Activated gamma-delta T cell treated with anti-CD3 and anti-CD28 coated beads, Interleukin-2, amount 50 U/mL, for 16 hours (primary cell): ENCODE results near the gene MR1.
"Not testable (repeated sequence)": the region's sequence is repeated elsewhere in the genome, so short reads cannot be mapped to it uniquely, and the experiment has no call there.

Experiments
- DNase-seq: peaks from one replicate; pipeline ENCODE4 v3.0.0-alpha.2; 2020; ENCODE audit warnings: low read depth

The MR1 gene

DNA sequence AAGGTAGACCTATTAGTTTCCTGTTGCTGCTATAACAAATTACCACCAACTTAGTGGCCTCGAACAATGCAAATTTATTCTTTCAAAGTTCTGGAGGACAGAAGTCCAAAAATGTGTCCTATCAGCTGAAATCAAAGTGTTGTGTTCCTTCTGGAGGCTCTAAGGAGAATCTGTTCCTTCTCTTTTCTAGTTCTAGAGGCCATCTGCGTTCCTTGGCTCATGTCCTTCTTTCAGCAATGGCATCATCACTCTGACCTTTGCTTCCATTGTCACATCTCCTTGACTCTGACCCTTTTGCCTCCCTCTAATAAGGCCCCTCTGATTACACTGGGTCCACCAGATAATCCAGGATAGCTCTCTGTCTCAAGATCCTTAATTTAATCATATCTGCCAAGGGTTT, 1.2 kb upstream of the MR1 start:
- DNase-seq = no peak

DNA sequence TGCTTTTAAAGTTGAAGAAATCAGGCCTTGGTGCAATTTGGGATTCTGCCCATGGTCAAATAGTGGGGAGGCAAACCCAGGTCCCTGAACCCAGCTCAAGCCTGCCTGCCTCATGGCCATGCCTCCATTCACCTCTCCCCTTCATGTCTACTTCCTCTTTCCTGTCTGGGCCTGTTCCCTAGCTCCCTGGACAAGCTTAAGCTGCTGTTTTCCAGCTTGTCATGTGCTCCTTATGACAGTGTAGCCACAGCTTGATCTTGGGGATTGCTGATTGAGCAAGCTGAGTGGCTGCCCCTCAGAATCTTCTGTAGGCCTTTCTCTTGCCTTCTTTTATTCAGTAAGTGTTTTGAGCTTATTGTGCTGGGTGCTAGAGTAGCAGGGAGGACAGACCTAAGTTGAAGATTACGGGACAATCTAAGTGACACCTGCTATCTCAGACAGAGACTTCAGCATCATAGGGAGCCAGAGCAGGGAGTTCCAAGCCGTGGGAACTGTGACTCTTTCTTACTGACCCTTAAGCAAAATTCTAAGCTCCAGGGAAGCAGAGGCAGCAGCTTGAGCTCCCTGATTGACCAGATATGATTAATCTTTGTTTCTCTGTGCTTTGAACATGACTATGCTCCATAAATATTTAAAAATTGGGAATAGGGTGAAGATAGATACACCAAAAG, 520 bp upstream of the MR1 start:
- DNase-seq = no peak

DNA sequence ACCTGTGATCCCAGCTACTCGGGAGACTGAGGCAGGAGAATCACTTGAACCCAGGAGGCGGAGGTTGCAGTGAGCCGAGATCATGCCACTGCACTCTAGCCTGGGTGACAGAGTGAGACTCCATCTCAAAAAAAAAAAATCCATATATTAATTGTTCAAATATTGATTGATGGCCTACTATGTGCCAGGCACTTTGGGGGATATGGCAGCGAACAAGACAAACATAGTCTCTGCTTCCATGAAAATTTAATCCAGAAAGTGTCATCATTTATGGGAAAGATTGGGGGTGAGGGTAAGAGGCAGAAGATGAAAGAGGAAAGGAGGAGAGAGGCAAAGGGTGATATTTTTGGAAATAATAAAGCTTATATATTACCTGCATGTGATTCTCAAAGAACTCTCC, 1.4 kb downstream of the MR1 start:
- DNase-seq = not testable (repeated sequence)

DNA sequence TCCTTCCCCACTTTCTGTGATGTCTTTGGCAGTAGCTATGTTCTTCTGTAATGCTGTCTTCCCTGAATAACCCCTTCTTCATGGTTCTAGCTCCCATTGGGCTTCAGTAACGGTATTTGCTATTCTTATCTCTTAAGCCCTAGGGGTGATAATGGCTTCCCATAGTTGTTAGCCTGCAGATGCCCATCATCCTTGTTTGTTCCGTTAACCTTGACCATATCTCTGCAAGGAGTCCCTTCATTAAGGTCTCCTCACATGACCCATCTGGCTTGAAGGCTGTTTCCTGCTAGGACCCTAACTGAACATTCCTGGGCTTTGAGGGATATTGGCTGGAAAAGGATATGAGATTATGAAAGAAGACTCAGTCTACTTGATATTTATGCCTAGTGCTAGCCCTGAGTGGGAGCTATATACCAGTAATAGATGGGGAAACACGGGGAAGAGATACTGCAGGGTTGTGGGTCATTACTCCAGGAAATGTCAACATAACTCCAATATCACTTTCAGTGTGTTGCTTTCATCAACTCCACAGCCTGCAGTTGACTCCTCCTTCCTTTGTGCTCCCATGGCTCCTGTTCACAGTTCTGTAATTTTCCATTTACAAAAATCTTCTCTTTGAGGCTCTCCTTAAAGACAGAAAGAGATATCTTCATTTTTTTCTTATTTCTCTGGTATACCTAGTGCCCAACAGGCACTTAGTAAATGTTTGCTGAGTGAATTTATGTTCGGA, 2.5 kb downstream of the MR1 start:
- no peak for DNase-seq

DNA sequence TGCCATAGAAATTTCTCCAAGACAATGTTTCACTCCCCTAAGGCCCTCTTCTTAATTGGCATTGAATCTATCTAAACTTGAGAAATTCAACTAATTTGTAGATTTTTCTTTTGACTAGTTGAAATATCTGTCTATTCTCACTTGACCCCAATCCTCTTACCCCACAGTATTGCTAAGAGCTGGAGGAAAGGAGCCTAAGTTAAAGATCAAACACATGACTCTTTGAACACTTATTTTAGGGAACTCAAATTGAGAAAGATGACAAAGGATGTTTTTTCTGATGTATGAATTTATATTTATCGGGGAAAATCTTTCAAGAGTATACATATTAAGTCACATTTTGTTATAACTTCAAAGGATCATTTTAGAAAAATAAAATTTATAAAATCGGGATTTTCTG, 3.6 kb downstream of the MR1 start:
- DNase-seq = no peak

DNA sequence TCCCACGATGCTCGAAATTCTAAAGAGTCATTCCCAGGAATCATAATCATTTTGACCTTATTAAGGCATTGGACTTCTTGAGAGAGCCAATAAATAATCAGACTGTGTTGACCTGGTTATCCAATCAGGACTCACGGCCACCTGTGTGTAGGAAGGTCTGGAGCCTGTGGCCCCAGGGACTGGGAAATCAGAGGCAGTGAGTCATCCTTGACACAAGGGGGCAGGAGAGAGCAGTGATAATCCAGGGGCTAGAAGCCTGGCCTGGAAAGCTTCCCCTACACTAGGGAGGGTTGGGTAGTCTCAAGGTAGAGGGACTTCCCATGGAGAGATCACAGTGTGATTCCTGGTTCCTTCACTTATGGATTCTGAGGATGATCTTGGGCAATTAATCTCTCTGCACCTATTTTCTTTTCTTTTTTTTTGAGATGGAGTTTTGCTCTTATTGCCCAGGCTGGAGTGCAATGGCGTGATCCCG, 4.7 kb downstream of the MR1 start:
- DNase-seq = peak; percentile 50

DNA sequence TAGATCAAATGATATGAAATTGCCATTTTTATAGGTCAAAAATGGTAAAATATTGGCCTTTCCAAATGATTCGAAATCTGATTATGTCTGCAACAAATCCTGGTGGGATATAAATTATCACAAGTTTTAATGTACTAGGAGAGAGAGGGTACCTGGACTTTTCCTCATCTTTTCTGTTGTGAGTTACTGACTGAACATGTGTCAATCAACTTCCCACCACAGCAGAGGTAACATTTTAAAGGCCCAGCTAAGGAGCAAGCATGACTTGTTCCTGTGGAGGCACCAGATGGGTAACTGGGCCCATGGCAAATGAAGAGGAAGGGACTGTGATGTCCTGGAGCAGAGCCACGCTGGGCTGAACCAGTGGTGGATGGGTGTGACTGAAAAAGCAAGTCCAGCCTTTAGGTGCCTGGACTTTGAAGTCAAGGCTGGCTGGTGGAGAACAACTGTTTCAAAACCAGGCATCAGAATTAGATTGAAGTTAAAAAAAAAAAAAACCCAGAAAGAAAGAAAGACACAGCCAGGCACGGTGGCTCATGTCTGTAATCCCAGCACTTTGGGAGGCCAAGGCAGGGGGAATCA, 6.6 kb downstream of the MR1 start:
- DNase-seq = no peak

DNA sequence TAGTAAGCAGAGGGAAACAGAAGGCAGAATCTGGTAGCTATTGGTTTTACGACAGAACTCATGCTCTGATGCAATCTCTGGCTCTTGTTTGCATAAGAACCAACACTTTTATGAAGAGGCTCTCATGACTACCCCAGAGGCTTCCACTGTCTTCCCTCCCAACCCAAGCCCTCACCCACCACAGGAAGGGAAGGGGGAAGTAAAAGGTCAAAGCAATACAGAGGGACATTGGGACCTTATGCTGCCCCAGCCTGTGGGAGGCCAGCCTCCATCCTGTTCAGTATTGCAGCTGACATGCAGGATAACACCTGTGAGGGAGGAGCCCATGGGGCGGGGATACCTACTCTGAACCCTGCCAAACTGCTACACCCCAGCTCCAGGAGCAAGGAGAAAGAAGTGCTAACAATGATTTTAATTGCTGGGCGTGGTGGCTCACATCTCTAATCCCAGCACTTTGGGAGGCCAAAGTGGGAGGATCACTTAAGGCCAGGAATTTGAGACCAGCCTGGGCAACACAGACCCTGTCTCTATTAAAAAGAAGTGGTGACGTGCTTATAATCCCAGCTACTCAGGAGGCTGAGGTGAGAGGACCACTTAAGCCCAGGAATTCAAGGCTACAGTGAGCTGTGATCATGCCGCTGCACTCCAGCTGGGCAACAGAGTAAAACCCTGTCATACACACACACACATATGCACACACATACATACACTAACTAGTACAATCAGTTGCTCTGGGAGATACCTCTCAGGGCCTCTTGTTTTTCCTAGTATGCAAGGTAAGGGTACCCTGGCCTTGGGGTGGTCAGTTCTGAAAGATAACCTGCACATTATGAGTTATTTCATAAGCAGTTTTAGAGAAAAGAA, 9.5 kb downstream of the MR1 start:
- no peak for DNase-seq

DNA sequence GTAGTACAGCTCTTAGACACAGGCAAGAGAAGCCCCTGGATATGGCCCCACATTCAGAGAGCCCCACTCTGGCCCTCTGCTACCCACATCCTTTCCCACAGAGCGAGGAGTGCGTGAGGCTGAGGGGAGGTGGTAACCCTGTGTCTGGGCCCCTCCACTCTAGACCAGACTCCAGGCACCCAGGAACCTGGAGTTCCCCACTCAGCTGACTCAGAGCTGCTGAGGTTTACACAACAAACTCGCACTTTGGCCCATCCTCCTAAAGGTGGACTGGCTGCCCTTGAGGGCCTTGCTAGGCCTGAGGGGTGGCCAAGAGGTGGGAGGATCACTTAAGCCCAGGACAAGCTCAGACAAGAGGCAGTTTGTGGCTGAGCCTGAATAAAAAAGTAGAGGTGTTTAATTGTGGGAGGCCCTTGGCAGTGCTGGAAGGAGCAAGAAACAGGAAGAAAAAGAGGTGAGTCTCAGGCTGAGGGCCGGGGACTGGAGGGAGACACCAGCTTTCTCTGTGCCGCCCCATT, 10.7 kb downstream of the MR1 start:
- peak; percentile 46 for DNase-seq

DNA sequence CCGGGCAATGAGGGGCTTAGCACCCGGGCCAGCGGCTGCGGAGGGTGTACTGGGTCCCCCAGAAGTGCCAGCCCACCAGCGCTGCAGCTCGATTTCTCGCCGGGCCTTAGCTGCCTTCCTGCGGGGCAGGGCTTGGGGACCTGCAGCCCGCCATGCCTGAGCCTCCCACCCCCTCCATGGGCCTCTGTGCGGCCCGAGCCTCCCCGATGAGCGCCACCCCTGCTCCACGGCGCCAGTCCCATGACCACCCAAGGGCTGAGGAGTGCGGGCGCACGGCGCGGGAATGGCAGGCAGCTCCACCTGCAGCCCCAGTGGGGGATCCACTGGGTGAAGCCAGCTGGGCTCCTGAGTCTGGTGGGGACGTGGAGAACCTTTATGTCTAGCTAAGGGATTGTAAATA, 12.2 kb downstream of the MR1 start:
- DNase-seq = not testable (repeated sequence)

DNA sequence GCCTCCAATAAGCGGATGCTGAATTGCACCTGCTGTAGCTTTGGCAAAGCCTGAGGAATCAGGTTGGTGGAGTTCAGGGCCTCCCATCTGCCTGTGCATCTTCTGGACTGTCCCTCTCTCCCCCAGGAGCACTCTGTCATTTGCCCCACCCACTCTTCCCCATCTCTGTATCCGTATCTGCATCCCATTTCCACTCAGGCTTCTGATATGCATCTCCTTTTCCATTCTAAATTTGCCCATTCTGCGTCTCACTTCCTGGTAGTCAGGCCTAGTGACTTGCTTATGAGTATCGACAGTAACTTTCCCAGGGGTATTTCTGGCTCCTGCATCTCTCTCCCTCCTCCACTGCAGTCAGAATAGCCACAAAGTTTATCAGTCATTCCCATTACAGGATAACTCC, 15.6 kb downstream of the MR1 start:
- DNase-seq = no peak

DNA sequence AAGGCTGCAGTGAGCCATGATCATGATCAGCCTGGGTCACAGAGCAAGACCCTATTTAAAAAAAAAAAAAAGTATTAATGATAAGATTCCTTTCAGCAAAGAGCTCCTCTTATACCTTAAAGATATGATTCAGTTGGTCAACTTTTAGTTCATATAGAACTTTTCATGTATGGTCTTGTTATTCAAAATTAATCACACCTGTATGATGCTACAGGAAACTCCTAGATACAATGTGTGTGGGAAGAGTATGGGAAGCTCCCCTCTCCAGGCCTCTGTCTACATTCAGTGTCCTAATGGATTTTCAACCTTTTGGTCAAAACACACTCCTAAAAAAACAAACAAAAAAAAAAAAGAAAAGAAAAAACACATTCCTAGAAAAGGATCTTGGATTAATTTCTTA, 17.1 kb downstream of the MR1 start:
- no peak for DNase-seq

DNA sequence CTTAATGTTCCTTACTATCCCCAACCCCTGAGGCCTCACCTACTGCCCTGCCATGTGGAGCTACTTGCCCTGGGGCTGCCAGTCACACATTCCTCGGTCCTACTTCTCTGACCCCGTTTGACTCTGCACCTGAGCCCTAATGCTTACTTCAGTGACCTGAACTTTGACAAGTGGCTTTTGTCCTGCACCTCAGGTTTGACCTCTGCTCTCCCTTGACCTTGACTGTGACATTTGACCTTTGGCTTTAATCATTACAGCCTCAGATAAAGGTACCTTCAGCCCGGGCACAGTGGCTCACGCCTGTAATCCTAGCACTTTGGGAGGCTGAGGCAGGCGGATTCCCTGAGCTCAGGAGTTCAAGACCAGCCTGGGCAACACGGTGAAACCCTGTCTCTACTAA, 22.8 kb downstream of the MR1 start:
- DNase-seq = no peak

DNA sequence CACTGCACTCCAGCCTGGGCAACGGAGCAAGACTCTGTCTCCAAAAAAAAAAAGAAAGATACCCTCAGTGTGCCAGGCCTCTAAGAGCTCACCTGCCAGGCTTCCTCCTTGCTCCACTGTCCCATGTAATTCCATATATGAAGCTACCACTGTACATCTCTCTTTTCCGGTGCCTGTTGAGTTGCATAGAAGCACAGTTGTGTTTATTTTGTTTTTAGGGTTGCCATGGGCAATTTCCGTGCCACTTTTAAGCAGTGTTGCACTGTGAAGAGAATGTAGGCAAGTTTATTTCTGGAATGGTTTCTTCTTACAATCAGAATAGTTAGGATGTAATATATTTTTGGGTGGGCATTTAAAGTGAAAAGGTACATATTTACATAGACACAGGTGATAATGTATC, 23.3 kb downstream of the MR1 start:
- DNase-seq = no peak

DNA sequence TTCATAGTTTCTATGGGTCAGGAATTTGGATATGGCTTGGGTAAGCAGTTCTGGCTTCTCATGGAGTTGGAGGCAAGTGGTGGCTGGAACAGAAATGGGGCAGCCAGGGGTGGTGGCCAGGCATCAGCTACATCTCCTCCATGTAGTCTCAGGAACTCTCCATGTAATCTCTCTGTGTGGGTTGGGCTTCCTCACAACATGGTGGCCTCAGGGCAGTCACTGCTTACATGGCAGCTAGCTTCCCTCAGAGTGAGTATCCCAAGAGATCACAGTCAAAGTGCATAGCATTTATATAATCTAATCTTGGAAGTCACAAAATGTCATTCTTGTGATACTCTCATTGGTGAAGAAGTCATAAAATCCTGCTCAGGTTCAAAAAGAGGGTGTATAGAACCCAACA, 25.7 kb downstream of the MR1 start:
- no peak for DNase-seq

DNA sequence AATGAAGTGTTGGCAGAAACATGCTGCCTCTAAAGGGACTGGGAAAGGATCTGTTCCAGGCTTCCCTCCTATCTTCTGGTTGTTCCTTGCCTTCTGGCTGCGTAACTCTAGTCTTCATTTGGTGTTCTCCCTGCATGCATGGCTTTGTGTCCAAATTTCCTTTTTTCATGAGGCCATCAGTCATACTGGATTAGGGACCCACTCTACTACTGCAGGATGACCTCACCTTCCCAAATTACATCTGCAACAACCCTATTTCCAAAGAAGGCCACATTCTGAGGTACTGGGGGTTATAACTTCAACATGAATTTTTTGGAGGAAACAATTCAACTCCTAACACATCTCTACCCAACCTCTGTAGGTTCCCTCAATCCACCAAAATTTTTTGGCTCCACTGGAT, 26.3 kb downstream of the MR1 start:
- no peak for DNase-seq

DNA sequence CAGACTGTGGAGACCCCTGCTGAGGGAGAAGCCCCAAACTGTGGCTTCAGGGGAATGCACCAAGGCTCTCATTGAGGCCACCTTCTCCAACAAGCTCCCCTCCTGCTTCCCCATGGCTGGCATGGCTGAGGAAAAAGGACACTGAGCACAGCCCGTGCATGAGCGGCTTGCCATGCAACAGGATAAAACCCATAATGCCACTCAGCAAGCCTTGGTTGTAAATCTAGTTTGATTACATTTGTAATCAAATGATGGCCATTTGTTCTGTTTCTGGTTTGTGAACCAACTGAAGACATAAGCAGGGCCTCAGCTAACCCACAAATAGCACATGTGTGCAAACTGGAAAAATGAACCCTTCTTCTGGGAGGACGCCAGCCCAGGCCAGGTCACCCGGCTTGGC, 27.2 kb downstream of the MR1 start:
- not testable (repeated sequence) for DNase-seq

DNA sequence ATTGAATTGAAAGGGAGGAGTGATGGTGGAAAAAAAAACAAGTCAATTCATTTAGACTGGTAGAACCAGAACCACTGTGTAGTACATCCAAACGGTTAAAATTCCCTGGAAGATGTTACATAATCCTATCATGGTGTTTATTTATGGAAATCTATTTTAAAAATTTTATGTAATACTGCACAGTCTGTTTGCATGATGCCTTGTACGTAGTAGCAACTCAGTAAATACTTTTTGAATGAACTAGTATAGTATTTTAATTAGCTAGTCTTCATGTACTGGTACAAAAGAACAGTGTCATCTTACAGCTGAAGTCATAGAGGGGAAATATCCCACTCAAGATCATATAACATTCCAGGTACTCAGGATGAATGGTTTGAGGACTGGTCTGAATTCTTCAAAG, 27.7 kb downstream of the MR1 start:
- no peak for DNase-seq

DNA sequence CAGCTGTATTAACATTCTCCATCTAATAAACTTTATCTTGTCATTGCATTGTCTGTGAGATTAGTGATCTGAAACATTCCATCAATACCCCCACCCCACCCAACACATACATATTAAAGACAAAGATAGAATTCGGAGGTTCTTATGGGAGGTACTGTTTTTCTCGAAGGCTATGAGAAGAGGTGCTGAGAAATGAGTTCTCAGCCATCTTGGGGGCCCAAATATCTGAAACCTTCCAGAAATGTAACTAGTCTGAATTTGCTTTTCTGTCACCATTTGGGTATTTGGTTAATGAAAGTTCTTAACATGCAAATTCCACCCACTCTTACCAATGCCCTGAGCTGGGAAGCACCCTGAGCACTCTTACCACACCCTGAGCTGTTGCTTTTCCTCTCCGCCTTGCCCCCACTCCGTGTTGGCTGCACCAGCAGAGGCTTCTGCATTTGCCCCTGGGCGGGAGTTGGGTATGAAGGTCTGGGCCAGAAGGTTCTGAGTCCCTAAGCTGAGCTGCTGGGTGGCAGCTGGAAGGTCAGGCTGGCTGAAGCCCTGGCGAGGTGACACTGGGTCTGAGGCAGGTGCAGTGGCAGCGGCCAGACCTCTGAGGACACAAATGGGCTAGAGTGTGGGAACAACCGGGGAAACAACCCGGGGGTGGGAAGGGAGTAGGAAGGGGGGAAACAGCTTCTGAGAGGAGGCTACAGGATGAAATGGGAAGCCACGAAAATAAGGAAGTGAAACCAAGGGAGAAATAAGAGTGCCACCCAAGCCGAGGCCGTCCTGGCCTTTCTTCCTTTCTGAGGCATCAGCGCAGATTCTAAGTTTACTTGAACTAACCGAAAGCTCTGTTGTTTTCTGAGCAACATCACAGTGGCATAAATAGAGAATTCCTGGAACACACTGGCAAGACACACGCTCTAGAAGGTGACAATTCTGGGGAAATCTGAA, 28.4 kb downstream of the MR1 start:
- DNase-seq = no peak

DNA sequence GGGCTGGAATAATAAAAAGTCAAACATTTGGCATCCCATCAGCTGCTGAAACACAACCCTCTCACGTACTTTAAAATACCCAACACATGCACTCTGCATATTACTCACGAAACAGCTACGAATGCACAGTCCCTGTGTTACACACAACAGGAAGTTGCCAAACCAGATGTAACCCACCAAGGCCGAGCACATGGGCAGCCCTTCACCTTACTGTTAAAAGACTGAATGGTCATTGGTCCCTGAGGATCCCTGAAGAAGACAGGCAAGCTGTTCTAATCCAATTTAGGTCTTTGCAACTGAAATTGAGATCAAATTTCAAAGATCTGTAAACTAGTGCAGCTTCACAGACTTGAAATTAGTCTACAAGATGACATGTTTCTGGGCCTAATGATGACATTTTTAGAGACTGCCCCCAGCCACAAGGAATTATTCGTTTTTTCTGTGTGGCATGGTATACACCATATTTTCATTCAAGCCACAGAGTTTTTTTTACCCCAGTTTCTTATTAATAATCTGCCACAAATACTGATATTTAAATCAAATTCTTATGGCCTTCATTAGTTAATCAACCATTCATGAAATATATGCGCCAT, 29.1 kb downstream of the MR1 start:
- DNase-seq = peak; percentile 14
